DMS79 treated with DMSO at 0.1 percent for 48 hours (cell line): ENCODE data around the gene NFX1.

Source experiments
- DNase-seq: peaks from one replicate; lab custom pipeline; 2025; lab: John Stamatoyannopoulos, UW

NFX1 gene

DNA sequence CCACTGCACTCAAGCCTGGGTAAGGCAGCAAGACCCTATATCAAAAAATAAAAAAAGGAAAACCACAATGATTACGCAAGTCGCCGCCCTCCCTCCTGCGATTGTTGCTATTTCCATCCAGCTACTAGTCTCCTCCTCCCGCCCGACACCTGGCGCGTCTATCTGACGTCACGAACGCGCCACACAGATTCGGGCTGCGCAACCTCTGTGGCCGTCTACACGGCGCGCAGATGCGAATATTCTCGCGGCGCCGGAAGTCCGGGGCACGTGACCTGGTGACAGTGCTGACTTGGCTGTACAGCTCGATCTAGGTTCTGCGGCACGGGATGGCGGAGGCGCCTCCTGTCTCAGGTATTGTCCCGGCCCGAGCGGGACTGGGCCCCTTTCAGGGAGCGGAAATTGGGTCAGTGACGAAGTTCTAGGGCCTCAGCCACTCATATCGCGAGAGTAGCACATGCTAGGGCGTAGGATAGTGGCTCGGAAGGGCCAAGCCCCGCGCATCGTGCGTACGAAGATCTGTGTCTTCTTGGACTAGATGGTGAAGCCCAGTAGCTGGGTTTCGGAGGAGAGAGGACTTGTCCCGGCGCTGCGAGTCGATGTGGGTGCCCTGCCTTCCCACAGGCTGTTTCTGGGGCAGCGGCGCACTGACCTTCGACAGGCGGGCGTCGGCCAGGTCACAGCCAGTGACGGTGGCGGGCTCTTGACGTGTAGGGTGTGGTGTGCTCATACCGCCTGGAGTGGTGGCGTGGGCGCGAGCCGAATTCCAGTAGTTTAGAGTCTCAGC is at the start of gene NFX1:
TSS of gene NFX1 (plus strand) at position 270 of the 784 bp plus-strand sequence. CDS start at position 327, 57 bp downstream.
- DNase-seq: peak; percentile 94

- no peak for DNase-seq
Observed at GRCh38 chr9:33241298-33241697, 49.0 kb upstream of the NFX1 start.

GRCh38 chr9:33242609-33243134 is 47.6 kb upstream of the NFX1 start:
- no peak for DNase-seq

- no peak for DNase-seq
Observed at GRCh38 chr9:33244137-33244784, 46.1 kb upstream of the NFX1 start.

- DNase-seq: no peak
Observed at GRCh38 chr9:33245341-33245740, 45.0 kb upstream of the NFX1 start.

GRCh38 chr9:33246269-33246860 is 44.0 kb upstream of the NFX1 start:
- no peak for DNase-seq

GRCh38 chr9:33248606-33249005 is 41.7 kb upstream of the NFX1 start:
- DNase-seq: no peak

DNA sequence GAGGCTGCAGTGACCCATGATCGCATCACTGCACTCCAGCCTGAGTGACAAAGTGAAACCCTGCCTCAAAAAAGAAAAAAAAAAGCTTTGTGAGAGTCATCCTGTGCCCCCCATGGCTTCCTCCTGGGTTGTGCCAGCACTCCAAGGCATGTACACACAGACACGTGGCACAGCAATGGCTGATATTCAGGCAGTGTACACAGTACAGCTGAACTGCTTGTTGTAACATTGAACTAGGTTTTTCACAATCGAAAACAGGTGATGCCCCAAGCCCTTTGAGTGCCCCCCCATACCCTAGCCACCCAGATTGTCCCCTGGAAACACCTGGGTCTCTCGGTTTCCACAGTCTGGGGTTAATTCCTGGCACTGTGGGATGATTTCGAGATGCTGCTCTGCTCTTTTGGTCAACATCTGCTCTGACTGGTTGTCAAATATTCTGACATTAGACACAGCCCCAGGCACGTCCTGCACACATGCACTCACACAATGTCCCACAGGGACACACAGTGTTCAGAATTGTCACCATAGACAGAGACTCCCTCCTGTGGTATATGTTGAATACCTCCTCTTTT is 41.1 kb upstream of the NFX1 start:
- DNase-seq: no peak

GRCh38 chr9:33249983-33250382 is 40.3 kb upstream of the NFX1 start:
- DNase-seq: no peak

- DNase-seq: no peak
Observed at GRCh38 chr9:33250458-33250995, 39.8 kb upstream of the NFX1 start.

DNA sequence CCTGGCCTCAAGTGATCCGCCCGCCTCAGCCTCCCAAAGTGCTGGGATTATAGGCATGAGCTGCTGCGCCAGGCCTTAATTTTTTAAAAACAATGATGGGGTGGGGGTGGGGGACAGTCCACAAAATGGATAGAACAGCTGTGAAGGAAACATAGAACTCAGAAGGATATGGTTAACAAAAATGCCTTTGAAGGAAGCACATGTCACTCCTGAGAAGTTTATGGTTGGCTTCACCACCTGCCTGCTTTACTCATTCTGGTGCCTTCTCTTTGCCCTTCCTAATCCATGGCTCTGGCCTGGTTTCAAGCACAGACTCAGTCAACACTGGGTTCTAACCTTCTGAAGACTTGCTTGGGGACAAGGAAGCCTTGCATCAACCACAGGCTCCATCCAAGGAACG is 36.1 kb upstream of the NFX1 start:
- no peak for DNase-seq

DNA sequence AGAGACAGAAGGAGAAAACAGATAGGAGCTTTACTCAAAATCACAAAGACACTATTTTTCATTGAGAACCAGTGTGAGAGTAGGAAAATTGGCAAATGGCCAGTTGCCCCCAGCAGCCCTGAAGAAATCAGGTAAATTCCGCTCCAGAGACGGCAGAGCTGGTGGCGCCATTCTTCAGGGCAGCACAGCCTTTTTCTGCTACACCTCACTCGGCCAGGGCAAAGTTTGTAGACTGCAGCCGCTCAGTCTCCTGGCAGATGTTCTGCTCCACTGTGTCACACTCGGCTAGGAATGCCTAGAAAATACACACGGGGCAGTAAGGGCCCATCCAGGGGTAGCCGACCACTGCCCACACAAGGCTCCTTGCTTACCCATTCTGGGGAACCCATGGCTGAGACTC is 35.3 kb upstream of the NFX1 start:
- DNase-seq: no peak

DNA sequence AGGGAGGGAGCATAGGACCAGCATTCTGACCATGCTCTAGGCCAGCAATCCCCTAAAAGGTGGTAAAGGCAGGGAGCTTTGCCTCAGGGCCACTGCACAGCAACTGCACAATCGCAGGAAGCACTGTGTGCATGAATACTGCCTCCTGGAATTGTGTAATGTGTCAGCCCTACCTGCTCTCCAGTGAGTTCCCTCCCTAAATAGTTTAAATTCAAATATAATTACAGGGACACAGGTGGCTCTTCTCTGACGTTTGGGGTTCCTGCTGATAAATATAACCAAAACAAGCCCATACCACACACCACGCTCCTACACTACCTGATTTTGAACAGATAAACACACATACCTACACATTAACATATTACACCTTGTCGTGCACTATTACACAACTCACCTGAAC is 34.8 kb upstream of the NFX1 start:
- DNase-seq: no peak

DNA sequence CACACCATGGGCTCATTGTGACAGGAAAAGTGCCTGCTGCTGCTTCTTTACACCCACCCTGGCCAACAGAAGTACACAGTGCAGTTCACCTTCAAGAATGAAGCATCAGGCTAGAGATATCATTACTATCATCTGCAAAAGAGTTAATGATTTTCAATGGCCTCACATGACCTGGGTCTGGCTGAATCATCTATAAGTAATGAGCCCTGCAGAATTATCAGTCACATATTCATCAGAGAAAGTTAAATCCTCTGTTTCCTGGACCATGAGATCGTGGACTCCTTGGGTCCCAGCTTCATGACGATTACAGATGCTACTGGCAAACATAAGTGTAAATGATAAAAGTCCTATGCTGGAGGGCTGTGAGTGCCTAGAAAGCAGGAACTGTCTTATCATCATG is 34.1 kb upstream of the NFX1 start:
- DNase-seq: no peak

- DNase-seq: no peak
Observed at GRCh38 chr9:33257276-33257675, 33.0 kb upstream of the NFX1 start.

DNA sequence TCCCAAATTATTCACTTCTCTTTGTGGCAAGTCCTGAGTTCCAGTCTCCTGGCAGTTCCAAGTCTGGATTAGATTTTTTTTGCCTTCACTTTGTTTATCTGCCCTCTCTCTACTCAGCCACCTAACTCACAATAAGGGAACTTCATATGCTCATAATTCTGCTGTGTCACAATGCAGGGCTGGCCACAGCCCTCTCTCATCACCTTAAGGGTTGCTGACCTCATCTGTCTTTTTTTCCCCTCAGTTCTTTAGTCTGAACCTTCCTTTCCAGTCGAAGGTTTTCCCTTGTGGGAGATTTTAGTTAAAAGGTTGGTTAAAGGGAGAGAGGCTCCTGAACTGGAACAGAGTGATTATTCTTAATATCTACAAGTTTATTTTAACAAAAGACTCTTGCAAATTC is 29.9 kb upstream of the NFX1 start:
- no peak for DNase-seq

- DNase-seq: peak; percentile 41
Observed at GRCh38 chr9:33263131-33264002, 26.9 kb upstream of the NFX1 start.

DNA sequence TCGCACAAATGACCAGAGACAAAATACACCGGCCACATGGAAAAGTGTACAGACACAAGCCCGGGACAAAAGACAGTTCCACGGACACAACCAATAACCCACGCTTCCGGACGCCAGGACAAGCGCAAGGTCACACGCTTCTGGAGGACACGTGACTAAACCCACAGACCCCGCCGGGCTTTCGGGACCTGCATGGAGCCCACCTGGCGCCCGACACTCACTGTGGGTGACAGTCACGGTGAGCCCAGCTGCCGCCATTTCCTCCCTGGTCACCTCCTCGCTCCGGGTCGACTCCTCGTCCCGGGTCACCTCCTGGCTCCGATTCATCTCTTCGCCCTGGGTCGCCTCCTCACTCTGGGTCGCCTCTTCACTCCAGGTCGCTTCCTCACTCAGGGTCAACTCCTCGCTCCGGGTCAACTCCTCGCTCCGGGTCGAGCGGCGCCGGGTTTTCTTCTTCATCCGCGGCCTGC is 26.3 kb upstream of the NFX1 start:
- DNase-seq: peak; percentile 23

- DNase-seq: peak; percentile 98
Observed at GRCh38 chr9:33264473-33265177, 25.7 kb upstream of the NFX1 start, which contains the start of the genes BAG1 and CHMP5. BAG1 (minus strand) TSS chr9:33264708. CHMP5 (plus strand) TSS chr9:33265049; CDS start chr9:33265079, 30 bp downstream.

GRCh38 chr9:33265211-33265865 is 25.0 kb upstream of the NFX1 start:
- no peak for DNase-seq
